ENCODE data around the gene CFHR4. TPM values are rescaled to one million over a fixed set of nuclear protein-coding genes. Genes with fewer than 3 reads are reported as not detected.
"Not testable (repeated sequence)": the region's sequence is repeated elsewhere in the genome, so short reads cannot be mapped to it uniquely, and the experiment has no call there.

Gene CFHR4
- total RNA-seq, 4 donors from 2014 or later: not detected

GRCh38 chr1:196861429-196861828 is 26.4 kb upstream of the CFHR4 start:
- intact Hi-C loops (cut with DNase I; ENCODE audit: low total_unique reads): no loop called here
- no peak for TF ChIP-seq POLR2A (IDR thresholded peaks at IDR 0.05)
- TF ChIP-seq, protein P1, sequence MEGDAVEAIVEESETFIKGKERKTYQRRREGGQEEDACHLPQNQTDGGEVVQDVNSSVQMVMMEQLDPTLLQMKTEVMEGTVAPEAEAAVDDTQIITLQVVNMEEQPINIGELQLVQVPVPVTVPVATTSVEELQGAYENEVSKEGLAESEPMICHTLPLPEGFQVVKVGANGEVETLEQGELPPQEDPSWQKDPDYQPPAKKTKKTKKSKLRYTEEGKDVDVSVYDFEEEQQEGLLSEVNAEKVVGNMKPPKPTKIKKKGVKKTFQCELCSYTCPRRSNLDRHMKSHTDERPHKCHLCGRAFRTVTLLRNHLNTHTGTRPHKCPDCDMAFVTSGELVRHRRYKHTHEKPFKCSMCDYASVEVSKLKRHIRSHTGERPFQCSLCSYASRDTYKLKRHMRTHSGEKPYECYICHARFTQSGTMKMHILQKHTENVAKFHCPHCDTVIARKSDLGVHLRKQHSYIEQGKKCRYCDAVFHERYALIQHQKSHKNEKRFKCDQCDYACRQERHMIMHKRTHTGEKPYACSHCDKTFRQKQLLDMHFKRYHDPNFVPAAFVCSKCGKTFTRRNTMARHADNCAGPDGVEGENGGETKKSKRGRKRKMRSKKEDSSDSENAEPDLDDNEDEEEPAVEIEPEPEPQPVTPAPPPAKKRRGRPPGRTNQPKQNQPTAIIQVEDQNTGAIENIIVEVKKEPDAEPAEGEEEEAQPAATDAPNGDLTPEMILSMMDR (IDR thresholded peaks at IDR 0.05): no peak
- DNase-seq (ENCODE audit: low spot score in 2 of 2): no peak
- 49 to 58% methylated on average over 2 of the region's 2 CpGs for WGBS, 2 donors
- no peak overlapping the region for H3K4me3 ChIP-seq (ENCODE audit: low read depth, poor library complexity, severe bottlenecking)

DNA sequence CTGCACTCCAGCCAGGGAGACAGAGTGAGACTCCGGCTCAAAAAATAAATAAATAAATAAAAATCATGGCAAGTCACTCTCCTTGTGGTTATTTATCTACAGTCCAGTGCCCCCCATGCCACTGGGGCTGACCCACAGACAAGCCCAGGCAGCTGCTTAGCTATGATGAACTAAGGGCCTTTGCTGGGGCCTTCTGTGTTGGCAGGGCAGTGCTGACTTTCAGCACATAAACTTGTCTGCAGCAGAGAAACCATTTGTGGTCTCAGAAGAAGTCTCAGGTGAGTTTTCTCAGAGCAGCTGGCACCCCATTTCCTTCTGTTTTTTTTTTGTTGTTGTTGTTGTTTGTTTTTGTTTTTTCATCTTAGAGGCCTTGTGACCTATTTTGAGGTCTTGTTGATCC is 20.9 kb upstream of the CFHR4 start:
- 92 to 100% methylated on average over 1 of the region's 1 CpG for WGBS, 2 donors
- intact Hi-C loops (cut with DNase I; ENCODE audit: low total_unique reads): no loop called here
- DNase-seq (ENCODE audit: low spot score in 2 of 2): no peak
- H3K4me3 ChIP-seq (ENCODE audit: low read depth, poor library complexity, severe bottlenecking): no peak overlapping the region
- no peak for TF ChIP-seq POLR2A (IDR thresholded peaks at IDR 0.05)
- TF ChIP-seq, protein P1 (IDR thresholded peaks at IDR 0.05): no peak

GRCh38 chr1:196873385-196873784 is 14.5 kb upstream of the CFHR4 start:
- intact Hi-C loops (cut with DNase I; ENCODE audit: low total_unique reads): no loop called here
- TF ChIP-seq, protein P1 (IDR thresholded peaks at IDR 0.05): no peak
- TF ChIP-seq POLR2A (IDR thresholded peaks at IDR 0.05): no peak
- DNase-seq (ENCODE audit: low spot score in 2 of 2): no peak
- no peak overlapping the region for H3K4me3 ChIP-seq (ENCODE audit: low read depth, poor library complexity, severe bottlenecking)
- 91 to 96% methylated on average over 4 of the region's 4 CpGs for WGBS, 2 donors

- TF ChIP-seq, protein P1 (IDR thresholded peaks at IDR 0.05): no peak
- no peak for TF ChIP-seq POLR2A (IDR thresholded peaks at IDR 0.05)
- H3K4me3 ChIP-seq (ENCODE audit: low read depth, poor library complexity, severe bottlenecking): no peak overlapping the region
- DNase-seq (ENCODE audit: low spot score in 2 of 2): no peak
- intact Hi-C loops (cut with DNase I; ENCODE audit: low total_unique reads): no loop called here
- 95 to 98% methylated on average over 3 of the region's 3 CpGs for WGBS, 2 donors
These were observed 11.9 kb upstream of the CFHR4 start for GRCh38 chr1:196875935-196876334.

GRCh38 chr1:196877964-196878363 is 9.9 kb upstream of the CFHR4 start:
- DNase-seq (ENCODE audit: low spot score in 2 of 2): no peak
- intact Hi-C loops (cut with DNase I; ENCODE audit: low total_unique reads): no loop called here
- WGBS, 2 donors: 7 to 12% methylated on average over 26 to 29 of the region's 29 CpGs
- no peak overlapping the region for H3K4me3 ChIP-seq (ENCODE audit: low read depth, poor library complexity, severe bottlenecking)
- TF ChIP-seq, protein P1 (IDR thresholded peaks at IDR 0.05): no peak
- no peak for TF ChIP-seq POLR2A (IDR thresholded peaks at IDR 0.05)

- intact Hi-C loops (cut with DNase I; ENCODE audit: low total_unique reads); DNase-seq (ENCODE audit: low spot score in 2 of 2); H3K4me3 ChIP-seq (ENCODE audit: low read depth, poor library complexity, severe bottlenecking): not testable (repeated sequence)
- WGBS, 2 donors: 84 to 95% methylated on average over 4 of the region's 4 CpGs
These were observed 1.3 kb upstream of the CFHR4 start for GRCh38 chr1:196886560-196886959.
